HepG2 (cell line): ENCODE data around the gene HSF4. TPM values are rescaled to one million over a fixed set of nuclear protein-coding genes. Genes with fewer than 3 reads are reported as not detected.

Source experiments
- DMAP1 ChIP-seq: IDR thresholded peaks from 2 replicates; pipeline ENCODE4 v1.6.1; 2016
- EEA1 ChIP-seq: sonication (generic); formaldehyde crosslinking; IDR thresholded peaks from 2 replicates; pipeline ENCODE4 v1.5.1; 2020; ENCODE audit warnings: mild to moderate bottlenecking, missing genetic modification reagents, borderline replicate concordance
- ELK4 ChIP-seq: sonication (generic); formaldehyde crosslinking; IDR thresholded peaks from 2 replicates; pipeline ENCODE4 v1.9.0; 2021; ENCODE audit warnings: missing genetic modification reagents, borderline replicate concordance
- HOXA7 ChIP-seq: sonication (generic); formaldehyde crosslinking; IDR thresholded peaks from 2 replicates; pipeline ENCODE4 v1.8.1; 2022; ENCODE audit warnings: mild to moderate bottlenecking, missing genetic modification reagents, moderate library complexity
- PAXIP1 ChIP-seq: sonication (generic); formaldehyde crosslinking; conservative IDR thresholded peaks from 2 replicates; pipeline ENCODE4 v1.4.0; 2020; ENCODE audit warnings: mild to moderate bottlenecking, missing genetic modification reagents, moderate library complexity
- SOX13 ChIP-seq, 3 experiments: fragments of 450-650 bp in 1 of 3; sonication (generic) in 1 of 3; formaldehyde crosslinking in 1 of 3; IDR thresholded peaks in 2 of 3; conservative IDR thresholded peaks in 1 of 3; 2 replicates each; pipeline versions ENCODE4 v1.5.0 to v1.6.1; 2016 to 2020; ENCODE audit warnings: antibody characterized with exemption in 1 of 3, mild to moderate bottlenecking in 1 of 3, missing compliant biosample characterization in 1 of 3, missing genetic modification reagents in 1 of 3, moderate library complexity in 1 of 3
- ZHX1 ChIP-seq: sonication (generic); formaldehyde crosslinking; IDR thresholded peaks from 2 replicates; pipeline ENCODE4 v1.8.1; 2022; ENCODE audit warnings: low read depth, mild to moderate bottlenecking, missing genetic modification reagents
- ZNF256 ChIP-seq: sonication (generic); formaldehyde crosslinking; conservative IDR thresholded peaks from 2 replicates; pipeline ENCODE4 v1.4.0; 2020; ENCODE audit warnings: missing genetic modification reagents
- ZNF260 ChIP-seq: sonication (generic); formaldehyde crosslinking; IDR thresholded peaks from 2 replicates; pipeline ENCODE4 v1.4.0; 2020; ENCODE audit warnings: missing genetic modification reagents, low read depth, mild to moderate bottlenecking, borderline replicate concordance
- ZNF816 ChIP-seq: sonication (generic); formaldehyde crosslinking; IDR thresholded peaks from 2 replicates; pipeline ENCODE4 v1.8.0; 2022; ENCODE audit warnings: missing genetic modification reagents, mild to moderate bottlenecking, borderline replicate concordance
- polyA plus RNA-seq, 8 experiments: library from polyadenylated mRNA; depleted of rRNA in 3 of 8; stranded (reverse) in 7 of 8; unstranded in 1 of 8; fragments of >200 nt; fragmentation: Illumina TruSeq in 4 of 8; extraction: Trizol in 4 of 8; gene quantifications; 2 replicates each; pipeline versions ENCODE4 v1.2.1 to v1.2.3, GENCODE V29; 2011 to 2016; ENCODE audit warnings: low read depth in 4 of 8, missing spikeins in 1 of 8, mixed read lengths in 1 of 8; ENCODE audit not compliant: insufficient read depth in 1 of 8
- total RNA-seq, 5 experiments: library from RNA; depleted of rRNA; stranded (reverse); fragments of >200 nt; fragmentation: Illumina TruSeq; extraction: Trizol; gene quantifications; 2 replicates each; pipeline ENCODE4 v1.2.3, GENCODE V29; 2016; ENCODE audit warnings: low read depth in 1 of 5

The HSF4 gene
- total and polyA plus RNA-seq, 2 of the 13 experiments (the other 11 are each of a cell fraction or from before 2014, with no cell fraction given) = 3.5 to 16.9 TPM

GRCh38 chr16:67165121-67166078 is 855 bp downstream of the HSF4 start (continued):
- peak; percentile 52; the same call in 1 of the 2 replicates for TF ChIP-seq ZHX1
- TF ChIP-seq SOX13 (IDR thresholded peaks at IDR 0.05) = no peak
- TF ChIP-seq SOX13 (CRISPR knock-in tag; conservative IDR thresholded peaks at IDR 0.05 in 1 of 2, IDR thresholded peaks at IDR 0.05 in 1 of 2) = no peak
- TF ChIP-seq ZNF256 = no peak
- TF ChIP-seq DMAP1 = no peak
- no peak for TF ChIP-seq HOXA7
- TF ChIP-seq EEA1 (CRISPR knock-in tag) = no peak
- no peak for TF ChIP-seq PAXIP1
- TF ChIP-seq ELK4 (CRISPR knock-in tag) = no peak
- TF ChIP-seq ZNF260 (CRISPR knock-in tag) = no peak
- TF ChIP-seq ZNF816 (CRISPR knock-in tag) = 0 out of 2 replicates have a peak, but pooled peaks have one; percentile 2
